Activated T-helper 17 cell treated with anti-CD3 and anti-CD28 coated beads, Interleukin-2, amount 50 U/mL, for 72 hours (primary cell): Measurements from ENCODE around the gene CEMP1. TPM values are rescaled to one million over a fixed set of nuclear protein-coding genes. Genes with fewer than 3 reads are reported as not detected.

ENCODE experiments used
- ATAC-seq: fragments of 150-1000 bp; cut with Tn5 transposase; replicated peaks from 2 replicates; pipeline ENCODE4 v1.10.0; 2021; ENCODE audit warnings: mild to moderate bottlenecking, moderate library complexity
- H3K27ac Mint-ChIP-seq: one replicate; pipeline ENCODE4 v1.8.0; 2022; ENCODE audit warnings: mixed read lengths
- H3K27me3 Mint-ChIP-seq: one replicate; pipeline ENCODE4 v1.8.0; 2022; ENCODE audit warnings: mixed read lengths
- H3K36me3 Mint-ChIP-seq: one replicate; pipeline ENCODE4 v1.8.0; 2022; ENCODE audit warnings: low read depth, mild to moderate bottlenecking, mixed read lengths
- H3K4me1 Mint-ChIP-seq: one replicate; pipeline ENCODE4 v1.8.0; 2022; ENCODE audit warnings: mixed read lengths
- H3K4me3 Mint-ChIP-seq: one replicate; pipeline ENCODE4 v1.8.0; 2022; ENCODE audit warnings: mild to moderate bottlenecking, mixed read lengths
- H3K9me3 Mint-ChIP-seq: one replicate; pipeline ENCODE4 v1.8.0; 2022; ENCODE audit warnings: mixed read lengths
- total RNA-seq, 2 donors: library from RNA; stranded (reverse); gene quantifications; one replicate each; pipeline ENCODE4 v1.2.3, GENCODE V29; 2022

Gene CEMP1
- total RNA-seq, 2 donors from 2014 or later = not detected

- Mint-ChIP-seq H3K9me3 (no peaks in the 10 kb centered on the region), H3K4me3 (no peak overlapping the region), H3K27me3 (no peaks in the 10 kb centered on the region), H3K27ac (no peak overlapping the region), H3K4me1 (no peaks in the 10 kb centered on the region), H3K36me3 (peaks cover 9% of the 10 kb centered on the region)
- no peak for ATAC-seq
These were observed 37.6 kb downstream of the CEMP1 start for GRCh38 chr16:2493605-2494004.

- no peaks in the 10 kb centered on the region for H3K9me3 Mint-ChIP-seq
- H3K4me3 Mint-ChIP-seq = no peak overlapping the region
- no peak for ATAC-seq
- H3K27me3 Mint-ChIP-seq = no peaks in the 10 kb centered on the region
- no peak overlapping the region for H3K27ac Mint-ChIP-seq
- peaks cover 1% of the 10 kb centered on the region for H3K36me3 Mint-ChIP-seq
- H3K4me1 Mint-ChIP-seq = peaks cover 4% of the 10 kb centered on the region
These were observed 38.9 kb downstream of the CEMP1 start for GRCh38 chr16:2492292-2492691.

GRCh38 chr16:2490190-2491105, 40.8 kb downstream of the CEMP1 start:
- Mint-ChIP-seq H3K4me1 (peaks cover 12% of the 10 kb centered on the region), H3K36me3 (no peaks in the 10 kb centered on the region), H3K9me3 (no peaks in the 10 kb centered on the region), H3K27me3 (no peaks in the 10 kb centered on the region), H3K27ac (no peak overlapping the region), H3K4me3 (no peak overlapping the region)
- no peak for ATAC-seq

- no peak for ATAC-seq
- H3K4me1 Mint-ChIP-seq = peaks cover 13% of the 10 kb centered on the region
These were observed 41.6 kb downstream of the CEMP1 start for GRCh38 chr16:2489581-2489980.

GRCh38 chr16:2487903-2488531, 43.2 kb downstream of the CEMP1 start:
- no peak overlapping the region for H3K27ac Mint-ChIP-seq
- no peaks in the 10 kb centered on the region for H3K36me3 Mint-ChIP-seq
- H3K4me3 Mint-ChIP-seq = peak overlapping the region; percentile 76
- no peaks in the 10 kb centered on the region for H3K9me3 Mint-ChIP-seq
- H3K4me1 Mint-ChIP-seq = peaks cover 17% of the 10 kb centered on the region
- ATAC-seq = no peak
- H3K27me3 Mint-ChIP-seq = no peaks in the 10 kb centered on the region

More at GRCh38 chr16:2489581-2489980, 41.6 kb downstream of the CEMP1 start:
- H3K4me3 Mint-ChIP-seq = no peak overlapping the region
- no peaks in the 10 kb centered on the region for H3K27me3 Mint-ChIP-seq
- H3K36me3 Mint-ChIP-seq = no peaks in the 10 kb centered on the region
- H3K9me3 Mint-ChIP-seq = no peaks in the 10 kb centered on the region
- no peak overlapping the region for H3K27ac Mint-ChIP-seq

GRCh38 chr16:2487517-2487842, 43.7 kb downstream of the CEMP1 start:
- no peak for ATAC-seq
- Mint-ChIP-seq H3K9me3 (no peaks in the 10 kb centered on the region), H3K36me3 (no peaks in the 10 kb centered on the region), H3K27me3 (no peaks in the 10 kb centered on the region), H3K27ac (peak overlapping the region; percentile 89), H3K4me3 (peak overlapping the region; percentile 76), H3K4me1 (peaks cover 17% of the 10 kb centered on the region)

GRCh38 chr16:2486645-2487516, 44.3 kb downstream of the CEMP1 start:
- Mint-ChIP-seq H3K4me1 (peaks cover 17% of the 10 kb centered on the region), H3K9me3 (no peaks in the 10 kb centered on the region), H3K27ac (peak overlapping the region; percentile 89), H3K36me3 (no peaks in the 10 kb centered on the region), H3K27me3 (no peaks in the 10 kb centered on the region), H3K4me3 (peak overlapping the region; percentile 76)
- peak; percentile 99 for ATAC-seq

GRCh38 chr16:2485811-2486507, 45.2 kb downstream of the CEMP1 start:
- Mint-ChIP-seq H3K9me3 (no peaks in the 10 kb centered on the region), H3K4me1 (peaks cover 17% of the 10 kb centered on the region), H3K4me3 (no peak overlapping the region), H3K27me3 (no peaks in the 10 kb centered on the region), H3K36me3 (no peaks in the 10 kb centered on the region), H3K27ac (no peak overlapping the region)
- ATAC-seq = no peak

GRCh38 chr16:2484898-2485508, 46.2 kb downstream of the CEMP1 start:
- Mint-ChIP-seq H3K36me3 (no peaks in the 10 kb centered on the region), H3K27ac (peak overlapping the region; percentile 80), H3K27me3 (no peaks in the 10 kb centered on the region), H3K4me1 (peaks cover 17% of the 10 kb centered on the region), H3K4me3 (no peak overlapping the region), H3K9me3 (no peaks in the 10 kb centered on the region)
- ATAC-seq = no peak

- peak overlapping the region; percentile 80 for H3K27ac Mint-ChIP-seq
- H3K4me3 Mint-ChIP-seq = no peak overlapping the region
- no peaks in the 10 kb centered on the region for H3K36me3 Mint-ChIP-seq
- H3K9me3 Mint-ChIP-seq = no peaks in the 10 kb centered on the region
- H3K4me1 Mint-ChIP-seq = peaks cover 17% of the 10 kb centered on the region
- no peaks in the 10 kb centered on the region for H3K27me3 Mint-ChIP-seq
- ATAC-seq = no peak
These were observed 47.0 kb downstream of the CEMP1 start for GRCh38 chr16:2483939-2484897.

- Mint-ChIP-seq H3K4me1 (peaks cover 18% of the 10 kb centered on the region), H3K27ac (no peak overlapping the region), H3K9me3 (no peaks in the 10 kb centered on the region), H3K4me3 (no peak overlapping the region), H3K27me3 (no peaks in the 10 kb centered on the region), H3K36me3 (no peaks in the 10 kb centered on the region)
- no peak for ATAC-seq
These were observed 48.3 kb downstream of the CEMP1 start for GRCh38 chr16:2482708-2483534.

GRCh38 chr16:2482249-2482648, 49.0 kb downstream of the CEMP1 start:
- ATAC-seq = no peak
- H3K36me3 Mint-ChIP-seq = no peaks in the 10 kb centered on the region
- H3K27ac Mint-ChIP-seq = peak overlapping the region; percentile 39
- peaks cover 19% of the 10 kb centered on the region for H3K4me1 Mint-ChIP-seq
- H3K4me3 Mint-ChIP-seq = no peak overlapping the region
- H3K27me3 Mint-ChIP-seq = no peaks in the 10 kb centered on the region
- H3K9me3 Mint-ChIP-seq = no peaks in the 10 kb centered on the region
